Gastroesophageal sphincter (tissue), 4 donors: ENCODE results near the gene DGLUCY. TPM values are rescaled to one million over a fixed set of nuclear protein-coding genes. Genes with fewer than 3 reads are reported as not detected.
"Not testable (repeated sequence)": the region's sequence is repeated elsewhere in the genome, so short reads cannot be mapped to it uniquely, and the experiment has no call there.

ENCODE experiments used
- ATAC-seq: fragments of 150-250 bp; one replicate; pipeline ENCODE4 v1.9.1; 2016; ENCODE audit warnings: mild to moderate bottlenecking, moderate library complexity
- H3K27ac ChIP-seq, 4 donors: fragments of 200-600 bp; sonication (generic) in 3 of 4; 1 replicate in 3 of 4; 2 replicates in 1 of 4; pipeline ENCODE4 v1.5.1; 2016 to 2019
- H3K27me3 ChIP-seq: fragments of 200-600 bp; sonication (generic); one replicate; pipeline ENCODE4 v1.5.1; 2019
- H3K36me3 ChIP-seq, 2 donors: fragments of 200-600 bp; sonication (generic); one replicate each; pipeline ENCODE4 v1.5.1; 2019; ENCODE audit warnings: control low read depth in 1 of 2
- H3K4me1 ChIP-seq, 3 donors: fragments of 200-600 bp; sonication (generic); 1 replicate in 2 of 3; 2 replicates in 1 of 3; pipeline ENCODE4 v1.5.1; 2016 to 2019; ENCODE audit warnings: control low read depth in 2 of 3
- H3K4me3 ChIP-seq, 2 donors: fragments of 200-600 bp; sonication (generic); one replicate each; pipeline ENCODE4 v1.5.1; 2019; ENCODE audit warnings: mild to moderate bottlenecking in 1 of 2, moderate library complexity in 1 of 2
- H3K9me3 ChIP-seq, 3 donors: fragments of 200-600 bp; sonication (generic); one replicate each; pipeline ENCODE4 v1.5.1; 2017 to 2019; ENCODE audit warnings: control low read depth in 2 of 3
- CTCF ChIP-seq, 4 experiments: fragments of 200-600 bp in 2 of 4; fragments of 450-650 bp in 2 of 4; sonication (generic) in 1 of 4; IDR thresholded peaks; one replicate each; pipeline ENCODE4 v1.5.1; 2017 to 2019; ENCODE audit warnings: antibody characterized with exemption in 4 of 4, mild to moderate bottlenecking in 2 of 4, moderate library complexity in 2 of 4
- EP300 ChIP-seq: sonication (generic); formaldehyde crosslinking; IDR thresholded peaks from one replicate; pipeline ENCODE4 v1.6.1; 2017; ENCODE audit warnings: antibody characterized with exemption, mild to moderate bottlenecking
- POLR2A ChIP-seq, 2 donors: fragments of 450-650 bp; IDR thresholded peaks; one replicate each; pipeline ENCODE4 v1.6.1; 2017; ENCODE audit warnings: antibody characterized with exemption in 2 of 2, mild to moderate bottlenecking in 2 of 2, moderate library complexity in 1 of 2
- POLR2AphosphoS5 ChIP-seq: sonication (generic); formaldehyde crosslinking; IDR thresholded peaks from one replicate; pipeline ENCODE4 v1.6.1; 2017; ENCODE audit warnings: antibody characterized with exemption
- WGBS, 2 donors: methylation state at CpG; one replicate each; pipeline ENCODE4 v1.1.5; 2018; ENCODE audit warnings: low coverage in 1 of 2; 5-methylcytosine and 5-hydroxymethylcytosine counted together
- total RNA-seq, 4 donors: library from RNA; depleted of rRNA; stranded (reverse); fragments of >200 nt; gene quantifications; one replicate each; pipeline ENCODE4 v1.1.0, GENCODE V29; 2016

DGLUCY gene
- total RNA-seq, 4 donors from 2014 or later: 52.8 to 118 (median 77.3) TPM

GRCh38 chr14:91261986-91262549 lies 148.2 kb downstream of the DGLUCY start:
- no peak for TF ChIP-seq POLR2AphosphoS5
- no peak for TF ChIP-seq POLR2A (IDR thresholded peaks at IDR 0.05)
- TF ChIP-seq EP300: no peak
- TF ChIP-seq CTCF (IDR thresholded peaks at IDR 0.05): no peak
- H3K27ac ChIP-seq: no peak overlapping the region
- H3K27me3 ChIP-seq: peaks cover 9% of the 10 kb centered on the region
- H3K9me3 ChIP-seq: no peaks in the 10 kb centered on the region
- peaks cover 0 to 27% (median 9%) of the 10 kb centered on the region in 3 donors for H3K4me1 ChIP-seq
- WGBS, 2 donors: 88 to 89% methylated on average over 7 to 11 of the region's 11 CpGs
- H3K4me3 ChIP-seq: no peak overlapping the region
- no peak for ATAC-seq
- no peaks in the 10 kb centered on the region for H3K36me3 ChIP-seq

- 89% methylated on average over 2 of the region's 2 CpGs; no CpG with 5 or more reads in 1 of the 2 donors for WGBS, 2 donors
- Histone ChIP-seq H3K4me1 (peaks cover 0 to 19% (median 3%) of the 10 kb centered on the region in 3 donors), H3K9me3 (no peaks in the 10 kb centered on the region), H3K4me3 (no peak overlapping the region), H3K27me3 (peaks cover 9% of the 10 kb centered on the region), H3K36me3 (no peaks in the 10 kb centered on the region), H3K27ac (no peak overlapping the region)
- ATAC-seq: no peak
- no peak for TF ChIP-seq POLR2AphosphoS5
- TF ChIP-seq CTCF (IDR thresholded peaks at IDR 0.05): no peak
- TF ChIP-seq EP300: no peak
- no peak for TF ChIP-seq POLR2A (IDR thresholded peaks at IDR 0.05)
These were observed 149.5 kb downstream of the DGLUCY start for GRCh38 chr14:91263329-91263728.

GRCh38 chr14:91264151-91265150 lies 150.6 kb downstream of the DGLUCY start:
- peak; percentile 61 for ATAC-seq
- H3K36me3 ChIP-seq: no peaks in the 10 kb centered on the region
- peak overlapping the region; percentile 2 to 55 for H3K4me3 ChIP-seq
- H3K27ac ChIP-seq: peak overlapping the region in 2 of 4 donors; percentile 11 to 58
- H3K9me3 ChIP-seq: no peaks in the 10 kb centered on the region
- peaks cover 9% of the 10 kb centered on the region for H3K27me3 ChIP-seq
- peaks cover 0 to 24% (median 3%) of the 10 kb centered on the region in 3 donors for H3K4me1 ChIP-seq
- TF ChIP-seq CTCF (IDR thresholded peaks at IDR 0.05) (no peak), EP300 (no peak), POLR2AphosphoS5 (no peak), POLR2A (IDR thresholded peaks at IDR 0.05) (no peak)
- 0 to 70% methylated on average over 1 to 2 of the region's 69 CpGs for WGBS, 2 donors

DNA sequence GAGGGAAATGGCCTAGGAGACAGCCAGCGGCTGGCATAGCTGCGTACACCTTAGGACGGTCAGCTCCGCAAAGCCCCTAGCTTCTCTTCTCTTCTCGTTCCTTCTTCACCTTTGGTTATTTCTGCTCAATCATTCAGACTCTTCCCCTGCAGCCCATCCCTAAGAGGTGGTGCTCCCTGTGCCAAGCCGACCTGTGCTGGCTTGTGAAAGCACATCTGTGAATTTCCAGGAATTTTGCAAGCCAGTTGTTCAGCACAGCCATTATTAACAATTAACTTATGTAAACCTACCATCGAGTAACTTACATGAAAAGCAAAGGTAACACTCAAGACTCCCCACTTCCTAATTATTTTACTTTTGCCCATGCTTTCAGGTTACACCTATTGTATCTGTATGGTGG lies 151.5 kb downstream of the DGLUCY start:
- Histone ChIP-seq H3K36me3 (no peaks in the 10 kb centered on the region), H3K4me3 (no peak overlapping the region), H3K27ac (no peak overlapping the region), H3K9me3 (no peaks in the 10 kb centered on the region), H3K27me3 (peaks cover 9% of the 10 kb centered on the region), H3K4me1 (peaks cover 0 to 30% (median 3%) of the 10 kb centered on the region in 3 donors)
- TF ChIP-seq POLR2A (IDR thresholded peaks at IDR 0.05) (no peak), POLR2AphosphoS5 (no peak), EP300 (no peak), CTCF (IDR thresholded peaks at IDR 0.05) (no peak)
- WGBS, 2 donors: 89 to 98% methylated on average over 7 of the region's 7 CpGs
- ATAC-seq: no peak

DNA sequence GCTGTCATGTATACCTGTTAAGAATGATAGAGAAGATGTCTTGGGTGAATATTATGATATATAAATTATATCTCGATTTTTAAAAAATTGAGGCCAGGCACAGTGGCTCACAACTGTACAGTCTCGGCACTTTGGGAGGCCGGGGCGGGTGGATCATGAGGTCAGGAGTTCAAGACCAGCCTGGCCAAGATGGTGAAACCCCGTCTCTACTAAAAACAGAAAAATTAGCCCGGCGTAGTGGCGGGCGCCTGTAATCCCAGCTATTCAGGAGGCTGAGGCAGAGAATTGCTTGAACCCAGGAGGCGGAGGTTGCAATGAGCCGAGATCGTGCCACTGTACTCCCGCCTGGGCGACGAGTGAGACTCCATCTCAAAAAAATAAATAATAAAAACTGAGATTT lies 152.4 kb downstream of the DGLUCY start:
- not testable (repeated sequence) for ATAC-seq, H3K4me3 ChIP-seq, H3K9me3 ChIP-seq, H3K27me3 ChIP-seq, H3K27ac ChIP-seq, H3K36me3 ChIP-seq
- 80 to 96% methylated on average over 1 to 15 of the region's 15 CpGs for WGBS, 2 donors
- peaks cover 0 to 30% (median 3%) of the 10 kb centered on the region in 3 donors for H3K4me1 ChIP-seq
